ENCODE data around the gene MAPK4. TPM values are rescaled to one million over a fixed set of nuclear protein-coding genes. Genes with fewer than 3 reads are reported as not detected.

MAPK4 gene
- total RNA-seq, 1 donor from 2014 or later: 13.5 TPM

DNA sequence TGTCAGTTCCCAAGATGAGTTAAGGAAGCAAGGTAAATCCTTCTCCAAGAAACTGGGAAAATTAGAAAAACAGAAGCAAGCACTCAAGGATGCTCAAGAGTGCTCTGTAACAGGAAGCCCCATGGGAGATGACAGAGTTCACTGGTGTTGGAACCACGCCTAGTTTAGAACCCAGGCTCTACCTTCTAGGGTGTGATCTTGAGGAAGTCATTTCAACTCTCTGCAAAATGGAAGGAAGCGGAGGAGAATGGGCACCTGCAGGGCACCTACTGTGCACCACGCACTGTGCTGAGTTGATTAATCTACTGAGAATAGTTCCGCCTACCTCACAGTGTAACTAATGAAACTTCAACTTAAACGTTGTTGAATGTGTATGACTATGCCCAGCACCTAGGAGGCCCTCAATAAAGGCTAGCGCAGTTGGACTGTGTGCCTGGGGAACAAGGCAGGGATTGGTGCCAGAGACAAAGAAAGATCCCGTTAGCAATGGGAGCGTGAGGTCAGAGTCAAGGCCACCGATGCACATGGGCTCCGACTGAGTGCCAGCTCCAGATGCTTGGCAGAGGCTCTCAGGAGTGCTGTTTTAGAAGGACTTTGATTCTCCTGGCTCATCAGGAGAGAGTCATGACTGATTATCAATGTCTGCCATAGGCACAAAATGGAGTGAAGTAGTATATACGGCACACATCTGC lies 93.7 kb downstream of the MAPK4 start:
- DNase-seq (ENCODE audit: low spot score): no peak

DNA sequence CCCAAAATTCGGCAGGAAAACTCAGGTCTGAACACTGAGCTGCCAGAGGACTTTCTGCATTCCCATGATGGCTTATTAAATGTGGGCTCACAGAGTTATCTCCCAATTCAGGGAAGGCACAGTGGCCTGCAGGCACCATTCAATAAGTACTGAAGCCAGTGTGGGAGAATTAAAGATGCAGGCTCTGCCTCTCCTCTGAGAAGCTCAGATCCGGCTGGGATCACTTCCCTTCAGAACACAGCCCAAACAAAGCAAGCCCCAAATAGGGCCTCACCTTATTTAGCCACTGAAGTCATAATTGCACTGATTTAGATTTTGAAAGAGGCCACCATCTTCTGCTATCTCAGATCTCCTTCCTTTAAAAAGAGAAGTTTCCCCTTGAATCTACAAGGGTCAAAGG lies 94.3 kb downstream of the MAPK4 start:
- DNase-seq (ENCODE audit: low spot score): no peak

DNA sequence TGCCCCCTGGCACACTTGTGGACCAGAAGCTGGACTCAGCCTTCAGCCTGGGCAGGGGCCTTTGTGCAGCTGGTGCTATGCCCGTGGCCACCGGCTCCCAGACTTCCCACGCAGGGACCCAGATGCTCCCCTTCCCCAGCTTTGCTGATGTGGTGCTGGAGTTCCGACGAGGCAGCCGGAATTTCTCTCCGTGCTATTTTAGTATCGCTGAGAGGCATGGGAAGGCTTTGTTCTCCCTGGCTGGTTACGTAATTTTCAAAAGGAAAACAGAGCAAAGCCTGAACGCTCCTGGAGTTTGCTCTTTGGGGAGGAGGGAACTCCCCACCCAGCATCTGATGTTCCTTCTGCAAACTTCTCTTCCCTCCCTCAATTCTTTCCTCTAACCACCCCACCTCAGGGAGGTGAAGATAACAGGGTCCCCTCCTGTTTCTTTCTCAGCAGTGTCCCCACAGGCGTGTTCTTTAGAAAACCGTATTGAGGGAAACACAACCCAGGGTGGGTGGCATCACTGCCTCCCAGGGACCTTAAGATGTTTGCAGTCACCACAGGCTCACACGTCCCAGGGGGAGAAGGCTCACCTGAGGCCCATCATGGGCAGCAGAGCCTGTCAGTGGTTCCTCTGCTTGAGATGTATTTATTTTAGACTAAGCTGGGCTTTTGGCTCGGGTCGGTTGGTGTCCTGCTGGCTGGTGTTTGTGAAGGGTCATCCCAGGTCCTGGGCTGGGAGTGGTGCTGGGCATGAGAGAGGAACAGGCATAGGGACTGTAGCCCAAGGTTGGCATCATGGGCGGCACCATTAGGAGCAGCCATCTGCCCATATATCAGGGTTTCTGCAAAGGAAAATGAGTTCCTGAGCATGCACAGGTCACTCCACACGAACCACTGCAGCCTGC lies 95.0 kb downstream of the MAPK4 start:
- DNase-seq (ENCODE audit: low spot score): peak; percentile 27

DNA sequence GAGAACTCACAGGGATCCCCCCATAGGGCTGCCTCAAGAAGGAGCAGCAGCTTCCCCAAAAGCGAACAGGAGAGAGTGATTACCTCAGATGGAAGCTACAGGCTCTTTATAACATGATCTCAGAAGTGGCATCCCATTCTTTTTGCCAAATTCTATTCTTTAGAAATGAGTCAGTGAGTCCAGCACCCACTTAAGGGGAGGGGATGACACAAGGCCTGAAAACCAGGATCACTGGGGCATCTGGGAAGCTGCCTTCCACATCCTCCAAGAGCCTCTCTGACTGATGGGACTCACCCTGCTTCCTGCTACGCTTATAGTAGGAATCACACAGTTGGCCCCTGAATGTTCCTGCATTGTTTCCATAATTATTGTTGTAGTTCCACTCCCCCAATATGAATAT lies 96.5 kb downstream of the MAPK4 start:
- no peak for DNase-seq (ENCODE audit: low spot score)

DNA sequence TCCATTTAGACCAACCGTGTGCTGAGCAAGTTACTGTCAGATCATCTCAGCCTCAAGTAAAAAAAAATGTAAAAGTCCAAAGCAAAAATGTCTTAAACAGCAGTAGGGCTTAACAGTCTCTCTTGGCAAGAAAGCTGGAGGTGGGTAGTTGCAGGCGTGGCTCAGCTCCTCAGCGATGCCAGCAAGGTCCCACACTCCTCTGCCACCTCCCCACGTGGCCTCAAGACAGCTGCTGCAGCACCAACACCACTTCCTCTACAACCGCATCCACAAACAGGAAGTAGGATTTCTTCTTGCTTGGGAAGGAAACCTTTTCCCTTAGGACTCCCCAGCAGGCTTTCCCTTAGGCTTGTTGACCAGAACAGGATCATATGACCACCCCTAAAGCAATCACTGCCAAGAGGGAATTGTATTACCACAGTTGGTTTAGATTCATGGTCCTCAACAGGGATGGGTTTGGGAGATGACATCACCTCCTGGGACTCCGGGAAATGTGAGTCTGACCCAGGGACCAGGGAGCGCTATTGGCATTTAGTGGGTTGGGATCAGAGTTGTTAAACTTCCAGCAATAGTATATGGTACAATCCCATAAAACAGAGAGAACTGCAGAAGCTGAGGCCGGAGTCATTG lies 97.1 kb downstream of the MAPK4 start:
- DNase-seq (ENCODE audit: low spot score): no peak

DNA sequence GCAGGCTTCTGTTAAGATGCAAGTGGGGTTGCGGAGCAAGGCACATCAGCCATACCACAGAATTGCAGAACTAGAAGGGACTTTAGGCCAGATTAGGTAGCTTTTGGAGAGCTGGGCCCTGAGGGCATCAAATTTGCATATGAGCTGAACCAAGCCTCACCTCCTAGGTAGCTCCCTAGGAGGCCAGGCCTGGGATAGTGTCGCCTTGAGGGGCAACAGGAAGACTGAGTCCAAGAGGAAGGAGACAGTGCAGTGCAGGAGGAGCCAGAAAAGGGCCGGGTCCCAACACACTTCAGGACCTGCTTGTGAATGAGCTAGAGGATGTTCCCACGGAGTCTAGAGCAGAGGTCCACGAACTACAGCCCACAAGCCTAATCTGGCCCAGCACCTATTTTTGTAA lies 98.7 kb downstream of the MAPK4 start:
- DNase-seq (ENCODE audit: low spot score): no peak

DNA sequence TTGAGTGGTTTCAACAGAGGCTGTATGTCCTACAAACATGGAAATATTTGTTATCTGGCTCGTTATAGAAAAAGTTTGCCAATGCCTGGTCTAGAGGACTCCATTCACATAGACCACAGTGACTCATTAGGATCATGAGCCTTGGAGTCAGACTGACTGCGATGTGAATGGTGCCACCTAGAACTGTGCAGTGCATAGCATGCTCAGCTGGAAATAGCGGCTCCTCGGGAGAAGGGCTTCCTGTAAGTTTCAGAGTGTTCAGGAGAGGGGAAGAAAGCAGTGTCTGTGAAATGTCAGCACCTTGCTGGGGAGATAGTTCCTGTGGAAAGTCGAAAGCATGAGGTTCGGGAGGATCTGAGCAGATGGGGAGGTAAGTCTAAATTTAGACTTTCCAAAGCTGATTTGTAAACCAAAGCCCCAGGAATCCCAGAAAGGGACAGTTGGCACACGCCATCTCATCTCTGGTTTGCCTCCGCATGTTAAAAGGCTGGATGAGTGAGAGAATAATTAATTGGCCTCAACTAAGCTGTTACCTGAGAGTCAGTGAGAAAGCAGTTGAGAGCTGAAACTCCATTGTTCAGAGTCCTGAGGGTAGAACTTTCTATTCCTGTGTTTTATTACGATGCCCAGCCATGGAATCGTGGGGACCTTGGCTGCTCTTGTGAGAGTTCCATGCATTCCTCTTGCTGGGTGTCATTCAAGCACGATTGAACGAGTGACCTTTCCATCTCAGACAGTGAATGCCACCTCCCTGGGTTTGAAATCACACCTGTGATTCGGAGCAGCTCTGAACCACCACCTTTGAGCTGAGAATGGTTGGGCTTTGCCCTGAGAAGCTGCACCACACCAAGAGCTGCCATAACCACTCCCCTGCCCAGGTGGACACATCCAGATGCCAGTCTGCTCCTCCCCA lies 99.5 kb downstream of the MAPK4 start:
- DNase-seq (ENCODE audit: low spot score): no peak

DNA sequence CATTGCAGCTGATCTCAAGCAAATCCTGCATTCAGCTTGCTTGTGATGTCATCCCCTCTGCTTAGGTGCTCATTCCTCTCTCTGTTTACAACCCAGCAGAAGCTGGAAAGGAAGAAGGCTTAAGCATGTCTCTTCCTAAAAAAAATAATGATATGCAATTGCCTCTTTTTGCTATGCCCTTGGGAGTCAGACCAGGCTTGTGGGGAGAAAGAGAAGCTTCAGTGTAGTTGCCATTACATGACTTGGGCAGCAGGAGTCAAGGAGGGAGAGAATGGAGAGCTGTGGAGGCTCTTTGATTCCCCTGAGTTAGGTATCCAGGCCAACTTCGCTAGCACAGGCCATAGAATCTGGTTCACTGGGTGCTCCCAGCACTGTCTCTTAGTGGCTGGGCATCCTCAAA lies 101.1 kb downstream of the MAPK4 start:
- DNase-seq (ENCODE audit: low spot score): no peak

DNA sequence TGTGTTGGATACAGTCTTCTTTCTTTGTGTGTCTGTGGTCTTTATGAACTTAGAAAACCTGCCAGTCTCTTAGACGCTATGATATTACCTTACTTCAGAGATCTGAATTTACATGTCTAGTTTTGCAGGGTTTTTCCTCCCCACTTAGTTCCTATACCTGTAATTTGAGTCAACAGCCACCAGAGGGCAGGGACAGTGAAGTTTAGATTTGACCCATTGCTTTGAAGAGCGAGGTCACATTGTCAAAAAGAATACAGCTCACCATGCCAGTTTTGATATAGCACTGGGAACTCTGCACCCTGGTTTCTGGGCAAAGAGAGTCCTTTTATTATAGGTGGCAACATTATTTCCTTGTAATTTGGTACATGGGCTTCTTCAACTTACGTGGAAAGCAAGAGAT lies 102.3 kb downstream of the MAPK4 start:
- DNase-seq (ENCODE audit: low spot score): no peak

DNA sequence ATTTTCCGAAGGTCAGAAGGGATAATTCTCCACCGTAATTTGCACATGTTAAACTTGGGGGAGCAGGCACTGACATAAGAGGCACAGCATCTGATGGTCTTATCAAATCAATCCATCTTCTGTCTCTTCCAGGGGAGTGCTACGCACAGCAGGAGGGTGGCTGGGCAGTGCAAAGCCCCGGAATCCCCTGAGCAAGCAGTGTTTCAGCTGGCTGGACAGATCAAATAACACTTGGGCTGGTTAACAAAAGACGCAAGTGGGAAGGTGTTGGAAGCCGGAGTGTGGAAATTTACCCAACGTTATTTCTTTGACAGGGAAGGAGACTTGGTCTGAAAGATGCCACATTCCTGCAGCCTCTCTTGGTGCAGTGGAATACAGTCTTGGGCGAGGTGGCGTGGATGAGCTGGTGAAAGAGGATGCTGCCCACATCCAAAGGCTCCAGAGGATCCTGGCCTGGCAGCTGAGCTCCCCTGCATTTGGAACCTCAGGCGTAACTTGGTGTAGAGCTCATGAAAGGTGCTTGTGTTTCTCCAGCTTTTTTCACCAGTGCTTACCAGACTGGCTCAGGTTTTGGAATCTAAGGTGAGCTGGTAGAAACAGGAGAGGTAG lies 103.0 kb downstream of the MAPK4 start:
- DNase-seq (ENCODE audit: low spot score): no peak

DNA sequence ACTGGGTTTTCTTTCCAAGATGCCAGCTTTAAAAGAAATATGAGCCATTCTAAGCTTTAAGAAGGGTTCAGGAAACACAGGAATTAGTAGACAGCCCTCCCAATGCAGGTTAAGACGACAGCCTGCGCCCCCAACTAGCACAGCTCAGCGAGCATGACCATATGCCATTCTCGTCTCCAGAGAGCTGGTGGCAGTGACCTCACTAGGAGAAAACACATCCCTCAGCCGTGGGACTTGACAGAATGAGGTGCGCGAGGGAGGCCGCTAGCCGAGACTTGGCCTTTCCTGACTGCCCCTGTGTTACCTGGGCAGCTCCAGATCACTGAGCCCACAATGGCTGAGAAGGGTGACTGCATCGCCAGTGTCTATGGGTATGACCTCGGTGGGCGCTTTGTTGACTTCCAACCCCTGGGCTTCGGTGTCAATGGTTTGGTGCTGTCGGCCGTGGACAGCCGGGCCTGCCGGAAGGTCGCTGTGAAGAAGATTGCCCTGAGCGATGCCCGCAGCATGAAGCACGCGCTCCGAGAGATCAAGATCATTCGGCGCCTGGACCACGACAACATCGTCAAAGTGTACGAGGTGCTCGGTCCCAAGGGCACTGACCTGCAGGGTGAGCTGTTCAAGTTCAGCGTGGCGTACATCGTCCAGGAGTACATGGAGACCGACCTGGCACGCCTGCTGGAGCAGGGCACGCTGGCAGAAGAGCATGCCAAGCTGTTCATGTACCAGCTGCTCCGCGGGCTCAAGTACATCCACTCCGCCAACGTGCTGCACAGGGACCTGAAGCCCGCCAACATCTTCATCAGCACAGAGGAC lies 103.9 kb downstream of the MAPK4 start:
- no peak for DNase-seq (ENCODE audit: low spot score)

DNA sequence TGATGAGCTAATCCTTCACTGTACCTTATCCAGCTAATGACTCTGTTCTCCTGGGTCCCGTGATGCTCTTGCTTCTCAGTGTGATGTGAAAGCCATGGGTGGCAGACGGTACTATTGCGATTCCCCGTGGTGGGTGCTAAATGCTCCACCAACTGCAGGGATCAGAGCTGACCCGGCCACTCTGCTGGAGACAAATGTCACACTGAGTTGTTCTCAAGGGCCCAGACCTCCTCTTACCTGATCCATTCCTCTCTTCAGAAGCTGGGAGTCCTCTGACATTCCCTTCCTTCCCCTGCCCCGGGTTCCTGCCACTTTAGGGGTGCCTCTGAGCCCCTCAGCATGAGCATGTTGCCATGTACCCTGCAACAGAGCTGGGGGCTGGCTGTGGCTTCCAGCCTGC lies 105.1 kb downstream of the MAPK4 start:
- no peak for DNase-seq (ENCODE audit: low spot score)

DNA sequence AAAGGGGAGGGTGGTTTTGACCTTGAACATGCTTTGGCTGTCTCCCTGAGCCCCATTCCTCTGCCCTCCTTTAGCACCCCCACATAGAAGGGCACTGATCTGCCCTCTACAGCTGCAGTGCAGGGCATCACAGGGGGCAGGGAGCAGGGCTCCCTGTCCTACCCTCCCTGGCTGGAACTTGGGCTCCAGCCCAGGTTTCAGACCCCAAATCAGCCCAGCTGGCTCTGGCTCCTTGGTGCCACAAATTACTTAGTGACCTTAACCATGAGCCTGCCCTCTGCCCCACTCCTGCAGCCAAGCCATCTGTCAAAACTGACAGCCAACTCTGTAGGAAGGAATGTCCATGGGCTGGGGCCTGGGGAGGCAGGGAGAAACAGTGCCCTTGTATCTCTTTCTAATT lies 105.6 kb downstream of the MAPK4 start:
- DNase-seq (ENCODE audit: low spot score): no peak

DNA sequence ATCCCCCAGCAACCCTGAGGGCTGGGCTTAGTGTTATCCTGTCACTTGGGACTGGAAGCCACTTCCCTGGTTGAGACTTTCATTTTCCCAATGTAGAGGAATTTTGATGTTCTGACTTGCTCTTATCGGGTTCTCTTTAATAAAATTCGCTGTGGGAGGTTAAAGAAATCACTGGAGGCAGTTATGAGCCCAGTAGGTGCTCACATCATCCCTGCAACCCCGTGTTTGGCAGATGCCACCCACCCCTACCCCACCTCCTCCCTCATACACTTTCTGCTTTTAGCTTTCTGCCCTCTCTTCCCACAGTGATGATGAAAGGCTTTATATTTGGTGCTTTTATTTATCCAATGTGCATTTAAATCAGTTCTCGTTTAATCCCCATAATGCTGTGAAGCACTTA lies 106.6 kb downstream of the MAPK4 start:
- no peak for DNase-seq (ENCODE audit: low spot score)

DNA sequence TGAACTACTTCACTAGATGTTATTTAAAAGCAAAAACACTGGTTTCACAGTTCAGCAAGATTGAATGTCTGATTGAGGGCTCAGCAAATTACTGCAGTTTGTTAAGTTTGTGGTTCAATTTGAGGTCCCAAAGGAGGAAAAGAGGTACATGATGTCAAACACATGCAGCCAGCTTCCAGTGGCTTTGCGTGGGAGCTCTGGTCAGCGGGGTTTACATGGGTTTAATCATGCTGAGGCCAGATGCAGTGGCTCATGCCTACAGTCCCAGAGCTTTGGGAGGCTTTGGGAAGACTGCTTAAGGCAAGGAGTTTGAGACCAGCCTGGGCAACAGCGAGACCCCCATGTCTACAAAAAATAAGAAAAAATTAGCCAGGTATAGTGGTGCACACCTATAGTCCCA lies 111.5 kb downstream of the MAPK4 start:
- no peak for DNase-seq (ENCODE audit: low spot score)

DNA sequence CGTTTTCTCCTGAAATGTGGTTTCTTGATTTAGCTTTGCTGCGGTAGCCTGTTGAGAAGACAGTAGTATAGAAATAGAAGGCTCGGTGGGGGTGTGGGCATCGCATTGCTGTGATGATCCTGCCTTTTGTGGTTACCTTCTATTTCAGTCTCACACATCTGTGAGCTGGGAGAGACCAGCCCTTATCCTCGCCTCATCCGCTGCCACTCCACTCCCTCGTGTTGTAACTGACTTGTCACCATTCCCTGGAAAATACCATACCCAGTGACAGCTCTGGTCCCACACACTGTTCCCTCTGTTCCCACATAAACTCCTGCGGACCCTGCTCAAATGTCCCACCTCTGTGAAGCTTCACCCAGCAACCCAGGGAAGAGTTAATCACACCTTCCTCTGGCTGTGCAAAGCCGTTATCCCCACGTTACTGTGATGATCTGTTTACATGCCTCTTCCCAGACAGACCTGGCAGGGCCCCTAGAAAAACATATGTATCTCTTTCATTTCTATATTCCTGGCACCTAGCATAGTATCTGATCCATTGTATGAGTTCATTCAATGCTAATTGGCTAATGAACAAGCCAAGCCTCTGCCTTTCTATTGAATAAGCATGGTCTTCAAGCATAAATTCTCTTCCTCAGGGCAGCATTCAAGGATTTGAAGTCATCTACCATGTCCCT lies 114.6 kb downstream of the MAPK4 start:
- DNase-seq (ENCODE audit: low spot score): no peak

DNA sequence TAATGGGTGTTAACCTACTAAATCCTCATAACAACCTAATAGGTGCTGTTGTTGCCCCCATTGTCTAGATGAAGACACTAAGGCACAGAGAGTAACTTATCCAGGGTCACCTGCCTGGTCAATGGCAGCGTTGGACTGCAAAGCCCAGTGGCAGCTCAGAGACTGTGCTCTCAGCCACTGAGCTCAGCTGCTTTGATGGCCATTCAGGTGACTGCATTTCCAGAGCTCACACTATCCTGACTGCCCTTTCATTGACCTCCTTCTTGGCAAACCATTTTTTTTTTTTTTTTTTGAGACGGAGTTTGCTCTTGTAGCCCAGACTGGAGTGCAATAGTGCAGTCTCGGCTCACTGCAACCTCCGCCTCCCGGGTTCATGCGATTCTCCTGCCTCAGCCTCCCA lies 115.2 kb downstream of the MAPK4 start:
- DNase-seq (ENCODE audit: low spot score): no peak

DNA sequence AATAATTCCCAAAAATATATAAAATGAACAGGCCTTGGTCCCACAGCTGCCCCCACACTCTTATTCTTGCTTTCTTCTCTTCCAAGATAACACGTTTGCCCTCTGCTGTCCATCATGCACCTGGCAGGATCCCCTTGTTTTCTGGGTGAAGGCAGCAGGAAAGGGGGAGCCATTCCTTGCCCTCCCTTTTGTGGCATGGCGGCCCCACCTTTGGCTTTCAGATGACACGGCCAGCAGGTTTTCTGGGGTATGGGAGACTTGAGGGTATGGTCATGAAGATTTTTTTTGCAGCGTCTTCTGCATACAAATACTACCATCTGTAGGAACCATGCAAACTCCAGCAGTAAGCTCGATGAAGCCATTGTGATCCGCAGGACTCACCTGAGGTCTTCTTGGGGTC lies 118.8 kb downstream of the MAPK4 start:
- no peak for DNase-seq (ENCODE audit: low spot score)

DNA sequence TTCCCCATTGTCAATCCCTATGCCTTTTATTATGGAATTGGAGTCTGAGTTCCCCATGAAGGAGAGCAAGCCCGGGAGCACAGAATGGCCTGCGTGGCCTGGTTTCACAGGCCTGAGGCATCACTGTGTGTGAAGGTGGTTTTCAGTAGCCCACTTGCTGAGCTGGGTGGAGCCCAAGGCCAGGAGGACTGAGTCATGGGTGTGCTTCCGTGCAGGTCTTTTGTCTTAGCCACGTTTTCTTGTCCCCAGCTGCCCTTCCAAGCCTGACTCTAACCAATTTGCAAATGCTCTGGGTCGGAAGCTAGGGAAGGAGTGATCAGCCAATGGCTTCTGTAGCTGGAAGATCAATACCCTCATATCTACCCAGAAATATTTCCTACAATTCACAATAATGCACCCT lies 119.2 kb downstream of the MAPK4 start:
- DNase-seq (ENCODE audit: low spot score): no peak

DNA sequence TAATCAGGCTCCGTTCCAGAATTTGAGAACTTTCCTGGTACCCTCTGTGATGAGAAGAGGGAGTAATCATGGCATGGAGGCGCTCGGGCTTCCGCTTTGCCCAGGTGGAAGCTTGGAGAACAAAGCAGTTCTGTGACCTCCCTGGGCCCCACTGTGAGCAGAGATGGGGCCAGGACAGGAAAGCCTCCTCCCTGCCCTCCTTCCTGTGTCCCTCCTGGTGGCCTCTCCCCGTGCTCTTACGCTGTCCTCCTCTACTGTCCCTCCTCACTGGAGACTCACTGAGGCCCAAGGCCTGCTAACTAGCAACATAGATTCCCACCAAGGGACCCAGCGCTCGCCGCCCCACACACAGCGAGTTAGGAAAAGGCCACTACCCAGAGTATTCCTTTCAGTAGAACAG lies 119.8 kb downstream of the MAPK4 start:
- no peak for DNase-seq (ENCODE audit: low spot score)

Data from mucosa of gallbladder (tissue), 1 donor.